ENCODE data around the gene SEMA3G.

The SEMA3G gene

DNA sequence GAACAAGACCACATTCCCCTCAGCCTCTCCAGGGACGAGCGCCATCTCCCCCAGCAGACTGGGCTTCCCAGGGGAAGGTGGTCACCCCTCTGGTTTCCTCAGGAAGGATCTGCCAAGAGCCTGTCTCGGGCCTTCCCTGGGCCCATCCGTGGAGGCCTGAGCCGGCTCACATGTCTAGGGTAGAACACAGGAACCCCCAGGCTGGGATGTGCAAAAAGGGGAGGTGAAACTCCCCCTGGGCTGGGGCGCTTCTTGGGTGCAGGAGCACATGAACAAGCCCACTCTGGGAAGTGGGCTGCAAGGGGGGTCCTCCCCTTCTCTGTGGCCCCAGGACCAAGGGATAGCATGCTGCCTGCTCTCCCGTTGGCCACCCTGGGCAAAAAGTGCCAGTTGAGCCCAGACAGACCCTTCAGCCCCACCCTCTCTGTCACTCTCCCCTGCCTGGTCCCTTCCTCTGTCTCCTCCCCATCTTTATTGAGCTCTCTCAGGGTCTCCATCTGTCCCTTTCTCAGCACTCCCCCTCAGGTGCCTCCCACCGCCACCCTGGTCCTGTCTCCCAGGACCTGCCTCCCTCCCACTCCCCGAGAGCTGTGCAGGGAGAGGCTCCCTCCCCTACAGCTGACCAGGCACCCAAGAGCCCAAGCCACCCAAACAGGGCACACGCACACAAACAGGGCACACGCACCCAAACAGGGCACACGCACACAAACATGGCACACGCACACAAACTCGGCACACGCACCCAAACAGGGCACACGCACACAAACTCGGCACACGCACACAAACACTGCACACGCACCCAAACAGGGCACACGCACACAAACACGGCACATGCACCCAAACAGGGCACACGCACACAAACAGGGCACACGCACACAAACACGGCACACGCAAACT lies 864 bp downstream of the SEMA3G start:
- Histone ChIP-seq H4K20me1 (ENCODE audit: insufficient read depth, low read length) (no peaks in the 10 kb centered on the region), H3K4me2 (ENCODE audit: insufficient read depth, low read length) (no peak overlapping the region), H3K27ac (ENCODE audit: low read length) (no peak overlapping the region), H3K36me3 (ENCODE audit: insufficient read depth, low read length) (no peaks in the 10 kb centered on the region), H3K4me3 (ENCODE audit: low read depth in 1 of 2, low read length in 2 of 2) (no peak overlapping the region), H3K9me3 (ENCODE audit: insufficient read depth, low read length, severe bottlenecking) (no peaks in the 10 kb centered on the region), H3K79me2 (ENCODE audit: insufficient read depth, low read length) (no peaks in the 10 kb centered on the region), H3K4me1 (ENCODE audit: insufficient read depth, low read length) (0 out of 2 replicates have a peak, but pooled peaks cover 4% of the 10 kb centered on the region), H3K9ac (ENCODE audit: low read depth, low read length) (no peak overlapping the region), H3K27me3 (ENCODE audit: insufficient read depth, low read length, poor library complexity) (no peaks in the 10 kb centered on the region), H2AFZ (ENCODE audit: low read depth, low read length) (no peak overlapping the region)
- ATAC-seq (ENCODE audit: insufficient read depth, low read depth) (no peak), DNase-seq (no peak)
- TF ChIP-seq CTCF (IDR thresholded peaks at IDR 0.05; ENCODE audit: borderline replicate concordance, extremely low read depth, low read length, poor library complexity, severe bottlenecking) = no peak
- TF ChIP-seq EZH2 (IDR thresholded peaks at IDR 0.05; ENCODE audit: borderline replicate concordance, low read depth, low read length, severe bottlenecking) = no peak

- DNase-seq = no peak
- no peak overlapping the region for H3K9ac ChIP-seq (ENCODE audit: low read depth, low read length)
- H3K4me3 ChIP-seq (ENCODE audit: low read depth in 1 of 2, low read length in 2 of 2) = no peak overlapping the region
- H2AFZ ChIP-seq (ENCODE audit: low read depth, low read length) = no peak overlapping the region
- H3K27ac ChIP-seq (ENCODE audit: low read length) = no peak overlapping the region
- ATAC-seq (ENCODE audit: insufficient read depth, low read depth) = no peak
- 0 out of 2 replicates have a peak, but pooled peaks cover 4% of the 10 kb centered on the region for H3K4me1 ChIP-seq (ENCODE audit: insufficient read depth, low read length)
- TF ChIP-seq CTCF (IDR thresholded peaks at IDR 0.05; ENCODE audit: borderline replicate concordance, extremely low read depth, low read length, poor library complexity, severe bottlenecking) (no peak), EZH2 (IDR thresholded peaks at IDR 0.05; ENCODE audit: borderline replicate concordance, low read depth, low read length, severe bottlenecking) (no peak)
- no peak overlapping the region for H3K4me2 ChIP-seq (ENCODE audit: insufficient read depth, low read length)
- H3K36me3 ChIP-seq (ENCODE audit: insufficient read depth, low read length) = no peaks in the 10 kb centered on the region
- no peaks in the 10 kb centered on the region for H3K79me2 ChIP-seq (ENCODE audit: insufficient read depth, low read length)
- no peaks in the 10 kb centered on the region for H3K9me3 ChIP-seq (ENCODE audit: insufficient read depth, low read length, severe bottlenecking)
- H3K27me3 ChIP-seq (ENCODE audit: insufficient read depth, low read length, poor library complexity) = no peaks in the 10 kb centered on the region
- no peaks in the 10 kb centered on the region for H4K20me1 ChIP-seq (ENCODE audit: insufficient read depth, low read length)
Observed at GRCh38 chr3:52443268-52443610, 1.7 kb downstream of the SEMA3G start.

GRCh38 chr3:52442409-52443267 lies 2.3 kb downstream of the SEMA3G start:
- Histone ChIP-seq H3K36me3 (ENCODE audit: insufficient read depth, low read length) (no peaks in the 10 kb centered on the region), H3K4me3 (ENCODE audit: low read depth in 1 of 2, low read length in 2 of 2) (no peak overlapping the region), H3K79me2 (ENCODE audit: insufficient read depth, low read length) (no peaks in the 10 kb centered on the region), H3K27me3 (ENCODE audit: insufficient read depth, low read length, poor library complexity) (no peaks in the 10 kb centered on the region), H3K27ac (ENCODE audit: low read length) (no peak overlapping the region), H3K9me3 (ENCODE audit: insufficient read depth, low read length, severe bottlenecking) (no peaks in the 10 kb centered on the region), H3K4me2 (ENCODE audit: insufficient read depth, low read length) (no peak overlapping the region), H3K4me1 (ENCODE audit: insufficient read depth, low read length) (0 out of 2 replicates have a peak, but pooled peaks cover 4% of the 10 kb centered on the region), H4K20me1 (ENCODE audit: insufficient read depth, low read length) (no peaks in the 10 kb centered on the region), H2AFZ (ENCODE audit: low read depth, low read length) (no peak overlapping the region), H3K9ac (ENCODE audit: low read depth, low read length) (no peak overlapping the region)
- DNase-seq (no peak), ATAC-seq (ENCODE audit: insufficient read depth, low read depth) (no peak)
- no peak for TF ChIP-seq EZH2 (IDR thresholded peaks at IDR 0.05; ENCODE audit: borderline replicate concordance, low read depth, low read length, severe bottlenecking)
- TF ChIP-seq CTCF (IDR thresholded peaks at IDR 0.05; ENCODE audit: borderline replicate concordance, extremely low read depth, low read length, poor library complexity, severe bottlenecking) = no peak
